Kidney glomerular epithelial cell (primary cell): ENCODE results near the gene KANSL1.

Source experiments
- DNase-seq: peaks from one replicate; lab custom pipeline; 2025; lab: John Stamatoyannopoulos, UW

KANSL1 gene

GRCh38 chr17:46166692-46167249 is 26.5 kb downstream of the KANSL1 start:
- no peak for DNase-seq

DNA sequence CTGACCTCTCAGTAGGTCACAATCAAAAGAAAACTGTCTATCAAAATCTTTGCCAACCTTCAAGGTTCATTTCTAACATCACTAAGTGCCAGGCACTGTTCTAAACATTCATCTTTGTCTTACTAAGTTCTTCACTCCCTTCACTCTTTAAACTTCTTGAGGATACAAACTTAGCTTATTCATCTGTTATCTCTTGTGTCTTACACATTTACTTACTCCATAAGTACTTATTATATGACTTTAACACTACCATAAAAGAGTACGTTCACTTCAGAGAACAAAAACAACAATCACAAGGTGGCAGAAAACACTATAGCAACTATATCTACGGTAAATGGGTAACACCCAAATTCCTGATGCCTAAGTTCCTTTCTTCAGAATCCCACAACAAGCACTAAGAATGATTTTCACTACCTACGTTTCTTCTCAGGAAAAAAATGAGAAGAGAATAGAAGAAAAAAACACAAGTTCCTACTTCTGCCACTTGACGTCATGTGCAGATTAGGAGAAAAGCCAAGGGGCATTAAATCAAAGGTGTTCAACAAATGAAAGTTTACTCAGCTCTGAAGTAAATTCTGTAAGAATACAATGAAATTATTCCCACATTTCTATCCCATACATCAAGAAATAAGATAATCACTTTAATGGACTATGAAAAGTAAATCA is 29.2 kb downstream of the KANSL1 start:
- DNase-seq = no peak

DNA sequence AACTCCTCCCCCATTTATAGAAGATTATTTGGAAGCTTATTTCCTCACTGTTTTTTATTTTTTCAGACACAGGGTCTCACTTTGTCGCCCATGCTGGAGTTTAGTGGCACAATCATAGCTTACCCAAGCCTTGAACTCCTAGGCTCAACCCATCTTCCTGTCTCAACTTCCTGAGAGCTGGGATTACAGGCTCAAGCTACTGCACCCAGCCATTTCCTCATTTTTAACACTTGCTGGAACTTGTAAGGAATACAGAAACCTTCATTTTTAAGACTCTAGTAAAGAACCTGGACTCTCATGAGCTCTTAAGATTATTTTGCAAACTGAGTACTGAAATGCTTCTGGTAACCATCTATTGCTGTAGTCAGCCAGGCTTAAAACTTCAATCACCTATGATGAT is 29.9 kb downstream of the KANSL1 start:
- DNase-seq = no peak

- DNase-seq = no peak
Measured at GRCh38 chr17:46162866-46163265, 30.4 kb downstream of the KANSL1 start.

DNA sequence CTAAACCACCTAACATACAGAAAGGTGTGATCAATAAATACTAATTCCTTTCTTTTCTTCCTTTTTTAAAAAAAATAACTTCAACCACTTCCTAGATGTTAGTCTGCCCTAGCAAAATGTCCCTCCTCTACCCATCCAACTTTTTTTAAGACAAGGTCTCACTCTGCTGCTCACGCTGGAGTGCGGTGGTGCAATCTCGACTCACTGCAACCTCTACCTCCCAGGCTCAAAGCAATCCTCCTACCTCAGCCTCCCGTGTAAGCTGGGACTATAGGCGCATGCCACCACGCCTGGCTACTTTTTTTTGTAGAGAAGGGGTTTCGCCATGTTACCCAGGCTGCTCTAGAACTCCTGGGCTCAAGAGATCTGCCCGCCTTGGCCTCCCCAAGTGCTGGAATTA is 33.1 kb downstream of the KANSL1 start:
- no peak for DNase-seq

- peak; percentile 72 for DNase-seq
Measured at GRCh38 chr17:46159686-46160085, 33.5 kb downstream of the KANSL1 start.

DNA sequence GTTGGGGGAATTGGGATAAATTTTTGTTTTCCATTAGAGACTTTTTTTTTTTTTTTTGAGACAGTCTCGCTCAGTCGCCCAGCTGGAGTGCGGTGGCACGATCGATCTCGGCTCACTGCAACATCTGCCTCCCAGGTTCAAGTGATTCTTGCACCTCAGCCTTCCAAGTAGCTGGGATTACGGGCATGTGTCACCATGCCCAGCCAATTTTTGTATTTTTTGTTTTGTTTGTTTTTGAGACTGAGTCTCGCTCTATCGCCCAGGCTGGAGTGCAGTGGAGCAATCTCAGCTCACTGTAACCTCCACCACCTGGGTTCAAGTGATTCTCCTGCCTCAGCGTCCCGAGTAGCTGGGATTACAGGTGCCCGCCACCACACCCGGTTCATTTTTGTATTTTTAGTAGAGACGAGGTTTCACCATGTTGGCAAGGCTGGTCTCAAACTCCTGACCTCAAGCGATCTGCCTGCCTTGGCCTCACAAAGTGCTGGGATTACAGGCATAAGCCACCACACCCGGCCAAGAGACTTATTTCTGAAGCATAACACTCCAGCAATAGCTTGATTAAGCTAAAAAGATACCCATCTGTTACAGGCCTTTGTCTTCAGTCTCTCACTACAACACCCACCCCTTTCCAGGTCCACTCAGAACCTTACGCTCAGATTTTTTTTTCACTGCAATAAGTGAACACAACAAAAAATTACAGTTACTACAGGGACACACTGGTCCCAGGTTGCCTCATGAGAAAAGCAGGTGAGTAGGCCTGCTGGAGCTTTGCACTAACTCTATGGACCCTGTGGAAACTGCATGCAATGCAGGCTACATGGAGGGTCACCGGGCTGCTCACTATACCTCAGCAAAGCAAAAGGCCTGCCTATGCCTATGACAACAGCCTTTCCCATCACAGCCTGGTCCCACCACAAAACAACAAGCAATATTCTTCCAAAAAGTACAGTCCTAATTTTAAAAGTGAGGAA is 34.6 kb downstream of the KANSL1 start:
- no peak for DNase-seq

- no peak for DNase-seq
Measured at GRCh38 chr17:46157443-46158062, 35.7 kb downstream of the KANSL1 start.

GRCh38 chr17:46154151-46154816 is 38.9 kb downstream of the KANSL1 start:
- no peak for DNase-seq

GRCh38 chr17:46152423-46152822 is 40.8 kb downstream of the KANSL1 start:
- DNase-seq = no peak

DNA sequence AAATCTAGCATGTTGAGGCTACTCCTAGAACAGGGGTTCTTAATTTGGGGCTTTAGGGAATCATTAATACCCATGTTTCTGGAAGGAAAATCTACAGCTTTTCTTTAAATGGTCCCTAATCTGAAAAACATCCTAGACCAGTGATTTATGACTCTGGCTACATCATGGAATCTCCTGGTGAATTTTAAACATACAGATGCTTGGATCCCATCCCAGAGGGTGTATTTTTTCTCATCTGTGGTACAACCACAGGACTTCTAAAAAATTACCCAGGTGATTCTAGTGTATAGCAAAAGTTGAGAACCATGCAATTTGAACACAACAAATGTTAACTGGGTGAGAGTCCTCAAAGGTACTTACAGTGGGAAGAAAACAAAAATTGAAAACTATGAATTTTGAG is 41.5 kb downstream of the KANSL1 start:
- no peak for DNase-seq

DNA sequence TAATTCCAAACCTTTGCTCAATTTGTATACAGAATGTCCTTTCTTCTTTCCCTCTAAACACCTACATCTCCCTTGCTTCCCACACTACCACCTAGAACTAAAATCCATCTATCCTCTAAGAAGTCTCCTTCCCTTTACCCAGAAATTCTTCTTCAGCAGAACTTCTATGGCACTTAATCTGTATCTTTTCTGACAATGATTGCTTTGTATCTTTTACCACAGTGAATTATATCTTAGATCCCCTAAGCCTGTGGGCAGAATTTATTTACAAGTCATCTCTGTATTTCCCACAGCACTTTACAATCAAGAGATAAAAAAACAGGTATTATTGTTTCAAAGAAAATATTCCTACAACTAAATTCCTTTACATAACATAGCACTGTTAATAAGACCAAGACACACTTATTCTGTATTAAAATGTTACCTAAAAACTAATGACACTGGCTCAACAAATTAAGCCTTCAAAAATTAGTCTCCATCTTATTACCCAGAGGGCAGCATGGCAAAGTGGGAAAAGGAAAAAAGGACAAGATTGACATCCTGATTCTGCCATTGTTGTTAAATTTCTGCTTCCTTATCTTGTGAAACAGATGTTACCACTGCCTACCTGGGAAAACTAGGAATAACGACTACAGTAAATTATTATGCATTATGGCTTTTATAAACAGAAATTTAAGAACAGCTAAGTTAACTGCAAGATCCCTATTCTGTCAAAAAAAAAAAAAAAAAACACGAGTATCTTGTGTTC is 42.8 kb downstream of the KANSL1 start:
- no peak for DNase-seq

- no peak for DNase-seq
Measured at GRCh38 chr17:46148247-46148646, 45.0 kb downstream of the KANSL1 start.

GRCh38 chr17:46147296-46147695 is 45.9 kb downstream of the KANSL1 start:
- no peak for DNase-seq

DNA sequence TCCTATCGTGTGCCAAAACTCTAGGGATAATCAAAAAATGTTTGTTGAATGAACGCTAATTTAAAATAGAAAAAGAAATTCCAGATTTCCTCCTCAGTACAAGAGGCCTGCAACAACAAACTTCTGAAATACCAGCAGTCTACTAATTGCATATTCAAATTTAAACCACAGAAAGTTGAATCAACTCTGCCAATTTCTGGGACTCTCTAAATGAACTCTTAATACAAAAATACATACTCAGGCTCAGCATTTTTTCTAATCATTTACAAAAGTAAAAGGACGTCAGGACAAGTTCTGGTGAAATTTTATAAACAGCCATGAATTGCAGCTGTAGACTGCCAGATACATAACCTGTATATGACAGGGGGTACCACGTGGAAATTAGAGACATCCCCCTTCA is 49.0 kb downstream of the KANSL1 start:
- no peak for DNase-seq

- DNase-seq = no peak
Measured at GRCh38 chr17:46143827-46144236, 49.4 kb downstream of the KANSL1 start.

DNA sequence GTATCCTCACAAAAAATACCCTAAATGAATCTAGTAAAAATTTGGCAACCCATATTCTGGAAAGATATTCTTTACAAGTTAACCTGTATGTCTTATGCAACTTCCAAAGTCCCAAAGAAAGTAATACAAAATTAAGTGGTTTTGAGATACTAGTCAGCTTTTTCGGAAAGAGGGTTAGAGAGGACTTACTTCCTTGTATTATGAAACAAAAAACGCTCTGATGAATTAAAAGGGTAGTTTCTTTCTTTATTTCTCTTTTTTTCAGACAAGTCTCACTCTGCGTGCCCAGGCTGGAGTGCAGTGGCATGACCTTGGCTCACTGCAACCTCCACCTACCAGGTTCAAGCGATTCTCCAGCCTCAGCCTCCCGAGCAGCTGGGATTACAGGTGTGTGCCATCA is 51.6 kb downstream of the KANSL1 start:
- DNase-seq = no peak

DNA sequence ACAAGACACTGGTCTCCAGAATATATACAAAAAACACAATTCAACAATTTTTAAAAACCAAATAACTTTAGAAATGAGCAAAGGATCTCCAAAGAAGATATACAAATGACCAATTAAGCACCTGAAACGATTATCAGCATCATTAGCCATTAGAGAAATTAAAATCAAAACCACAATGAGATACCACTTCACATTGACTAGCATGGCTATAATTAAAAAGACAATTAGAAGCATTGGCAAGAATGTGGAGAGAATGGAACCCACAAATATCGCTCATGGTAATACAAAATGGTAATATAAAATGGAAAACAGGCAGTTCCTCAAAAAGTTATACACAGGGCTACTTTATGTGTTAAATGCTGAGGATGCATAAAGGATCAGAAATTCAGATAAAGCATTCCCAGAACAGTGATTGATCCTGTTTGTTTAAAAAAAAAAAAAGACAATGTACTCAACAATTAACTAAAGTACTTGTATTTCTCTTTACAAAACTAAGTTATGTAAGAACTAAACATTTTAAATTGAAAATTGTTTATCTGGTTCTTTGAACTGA is 52.5 kb downstream of the KANSL1 start:
- DNase-seq = no peak

GRCh38 chr17:46139432-46140210 is 53.6 kb downstream of the KANSL1 start:
- DNase-seq = peak; percentile 11

DNA sequence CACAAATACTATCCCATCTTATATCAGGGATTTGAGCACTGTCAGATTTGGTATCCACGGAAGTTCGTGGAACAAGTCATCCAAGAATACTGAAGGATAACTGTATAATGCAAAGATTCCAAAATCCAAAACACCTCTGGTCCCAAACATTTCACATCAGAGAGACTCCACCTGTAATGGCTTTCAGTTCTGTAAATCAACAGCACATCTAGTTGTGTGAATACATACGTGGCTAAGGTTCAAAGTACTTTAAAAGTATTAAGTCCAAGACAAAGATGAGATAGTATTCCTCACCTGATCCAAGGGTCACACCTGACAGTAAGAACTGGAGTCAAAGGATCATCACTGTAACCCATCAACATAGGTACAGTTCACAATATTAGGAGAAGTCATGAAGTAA is 54.8 kb downstream of the KANSL1 start:
- DNase-seq = no peak
